Heart left ventricle (tissue), 13 donors: Measurements from ENCODE around the gene OR6Q1.

Experiments
- CTCF ChIP-seq, 12 donors: fragments of 200-600 bp; sonication (generic) in 4 of 12; IDR thresholded peaks; one replicate each; pipeline versions ENCODE4 v1.5.0 to v1.8.0; 2018 to 2022; ENCODE audit warnings: antibody characterized with exemption in 12 of 12, mild to moderate bottlenecking in 5 of 12
- POLR2A ChIP-seq, 2 donors: fragments of 450-650 bp; IDR thresholded peaks; one replicate each; pipeline ENCODE4 v1.6.1; 2017; ENCODE audit warnings: antibody characterized with exemption in 2 of 2, mild to moderate bottlenecking in 2 of 2, moderate library complexity in 2 of 2
- donor health status: ischemic (EF 13 %, LVEDD 7.1; RV severe dilation, severe dysfunction).
- donor health status: DM: no; HTN: yes; CAD: no.
- donor health status: DM: no; HTN: no; CAD: no.
- donor health status: ischemic (EF 25% LVEDD 6.9; RV normal size, moderate dysfunction).
- donor health status: ischemic (EF 25% LVEDD 5.7; RV mildly dilated, moderate dysfunction).
- donor health status: ischemic (EF 35%, LVEDD 5.7; RV mildly dilated, moderate dysfunction).
- donor health status: nonischemic (EF 11% LVEDD 7.7; RV severe dilation, severe dysfunction).
- donor health status: DM: yes; HTN: yes; CAD: no.
- donor health status: PGD.
- donor health status: ischemic (EF 29% LVEDD 5.4; RV normal size, mild dysfunction).
- donor health status: nonischemic (EF 23%, LVEDD 6.1; RV moderate dilation, normal function).

- no peak for TF ChIP-seq CTCF (IDR thresholded peaks at IDR 0.05)
- no peak for TF ChIP-seq POLR2A (IDR thresholded peaks at IDR 0.05)
Observed at GRCh38 chr11:58070585-58070984, 39.8 kb downstream of the OR6Q1 start.
